CD4-positive, alpha-beta T cell treated with Interleukin-21 for 1 hour (primary cell): ENCODE measurements around the gene VPS13D.

Experiments used
- DNase-seq: peaks from one replicate; pipeline ENCODE4 v3.0.0-alpha.2; 2020

VPS13D gene

DNA sequence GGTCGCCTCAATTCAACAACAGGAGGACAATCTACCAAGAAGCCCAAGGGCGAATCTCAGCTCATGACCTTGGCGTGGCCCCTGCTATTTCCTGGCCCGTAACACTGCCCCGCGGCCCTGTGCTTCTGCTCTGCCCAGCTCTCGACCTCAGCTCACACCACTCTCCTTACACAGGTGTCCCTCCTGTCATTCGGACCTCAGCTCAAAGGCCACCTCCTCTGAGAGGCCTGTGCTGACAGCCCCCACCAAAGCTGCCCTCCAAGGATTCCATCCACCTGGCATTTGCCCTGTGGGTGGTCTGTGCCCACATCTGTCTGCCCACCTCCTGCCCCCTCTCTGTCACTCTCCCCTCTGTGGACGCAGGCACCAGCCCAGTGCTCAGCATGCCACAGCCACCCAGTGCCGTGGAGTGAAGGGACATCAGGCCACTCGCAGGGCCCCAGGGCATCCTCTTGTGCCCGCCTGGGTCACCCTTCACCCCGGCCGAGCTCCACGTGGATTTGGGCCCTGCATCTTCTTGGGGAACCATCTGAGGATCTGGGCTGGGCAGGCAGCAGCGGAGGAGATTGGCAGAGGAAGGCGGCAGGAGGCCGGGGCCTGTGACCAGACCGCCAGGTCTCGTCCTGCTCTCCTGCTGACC is 317.9 kb downstream of the VPS13D start:
- no peak for DNase-seq

DNA sequence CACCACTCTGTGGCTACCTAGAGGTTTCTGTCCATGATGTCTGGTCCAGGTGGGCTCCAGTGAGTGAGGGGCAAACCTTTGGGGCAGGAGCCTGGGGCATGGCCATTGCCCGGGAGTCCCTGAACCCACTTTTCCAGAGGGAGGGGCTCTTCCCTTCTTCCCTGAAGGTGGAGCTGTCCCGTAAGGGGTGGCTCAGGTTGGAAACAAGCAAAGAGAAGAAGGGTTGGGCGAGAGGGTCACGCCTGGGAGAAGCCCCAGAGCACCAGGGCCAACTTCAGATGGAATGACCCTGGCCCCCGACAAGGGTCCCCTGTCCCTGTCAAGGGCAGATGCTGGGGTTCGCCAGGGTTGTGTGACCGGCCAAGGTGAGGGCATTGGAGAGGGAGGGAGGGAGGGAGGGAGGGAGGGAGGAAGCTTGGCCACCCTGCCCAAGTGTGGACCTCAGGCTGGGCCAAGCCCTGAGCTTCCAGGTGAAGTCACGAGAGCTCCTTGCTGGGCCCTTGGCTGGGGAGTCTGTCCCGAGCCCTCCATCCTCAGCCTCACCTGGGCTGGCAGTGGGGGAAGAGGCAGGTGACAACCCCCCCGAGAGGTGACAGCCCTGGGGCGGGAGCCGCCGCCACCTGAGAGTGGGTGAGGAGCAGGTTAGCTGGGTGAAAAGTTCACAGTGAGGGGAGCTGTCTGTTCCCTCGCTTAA is 318.6 kb downstream of the VPS13D start:
- DNase-seq, result no peak

DNA sequence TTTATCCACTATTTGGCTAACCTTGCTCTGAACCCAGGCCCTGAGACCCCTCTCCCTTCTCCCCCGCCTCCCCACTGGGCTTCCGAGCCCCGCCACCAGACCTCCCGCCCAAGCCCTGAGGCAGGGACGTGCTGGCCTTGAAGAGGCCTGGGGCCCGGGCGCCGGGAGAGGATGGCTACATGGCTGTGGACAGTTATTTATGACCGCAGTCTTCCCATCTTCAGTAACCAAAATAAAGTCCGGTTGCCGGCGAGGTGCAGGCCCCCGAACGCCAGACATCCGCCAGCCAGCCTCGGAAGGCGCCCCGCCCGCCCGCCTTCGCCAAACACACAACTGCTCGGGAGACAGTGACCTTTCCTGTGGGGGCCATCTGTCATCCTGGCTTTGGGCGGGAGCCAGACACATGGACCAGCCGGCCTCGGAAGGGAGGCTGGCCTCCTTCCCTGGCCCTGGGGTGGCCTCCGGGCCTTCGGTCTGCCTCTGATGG is 319.2 kb downstream of the VPS13D start:
- DNase-seq, result no peak

DNA sequence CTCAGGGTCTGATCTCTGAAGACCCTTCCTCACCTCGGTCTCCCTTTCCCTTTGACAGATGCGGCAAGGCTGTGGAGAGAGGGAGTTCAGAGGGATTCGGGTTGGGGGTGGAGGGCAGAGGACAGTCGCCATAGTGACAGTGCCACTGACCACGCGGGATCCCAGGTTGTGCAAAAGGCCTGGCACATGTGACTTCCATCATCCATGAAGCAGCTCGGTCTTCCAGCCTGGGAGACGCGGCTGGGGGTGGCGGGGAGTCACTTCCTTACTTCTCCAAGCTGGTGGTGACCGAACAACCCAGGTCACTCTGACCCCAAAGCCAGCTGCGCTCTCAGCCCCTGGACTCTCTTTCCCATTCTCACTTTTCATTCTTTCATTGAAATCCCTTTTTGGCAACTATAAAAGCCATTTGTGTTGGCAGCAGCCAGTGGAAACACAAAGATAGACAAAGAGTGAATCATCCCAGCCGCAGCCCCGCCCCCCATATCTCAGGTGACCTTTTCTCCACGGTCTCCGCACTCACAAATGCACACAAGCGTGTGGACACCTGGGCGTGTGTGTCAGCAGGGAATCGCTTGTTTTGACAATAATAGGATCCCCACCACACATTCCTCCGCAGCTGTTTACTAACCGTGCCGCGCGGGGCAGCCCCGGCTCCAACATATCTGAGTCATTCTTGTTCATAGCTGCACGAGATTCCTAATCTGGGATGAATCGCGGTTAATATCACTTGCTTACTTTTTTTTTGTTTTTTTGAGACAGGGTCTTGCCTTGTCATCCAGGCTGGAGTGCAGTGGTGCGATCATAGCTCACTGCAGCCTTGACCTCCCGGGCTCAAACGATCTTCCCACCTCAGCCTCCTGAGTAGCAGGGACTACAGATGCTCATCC is 319.9 kb downstream of the VPS13D start:
- DNase-seq, result no peak

DNA sequence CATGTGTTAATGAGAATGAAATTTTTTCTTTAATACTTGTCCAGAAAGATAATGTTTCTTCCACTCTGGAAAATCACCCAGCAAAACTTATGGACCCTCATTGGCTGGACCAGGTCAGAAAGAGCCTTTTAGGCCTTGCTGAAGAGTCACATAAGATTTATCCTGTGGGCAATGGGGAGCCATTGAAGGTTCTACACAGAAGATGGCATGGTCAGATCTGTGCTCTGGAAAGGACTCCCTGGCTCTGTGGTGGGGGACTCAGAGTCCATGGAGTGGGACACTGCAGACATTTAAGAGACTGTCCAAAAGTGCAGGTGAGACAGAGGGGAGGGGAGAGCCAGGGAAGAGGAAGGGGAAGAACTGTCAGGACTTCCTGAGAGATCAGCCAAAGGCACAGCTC is 321.8 kb downstream of the VPS13D start:
- no peak for DNase-seq

DNA sequence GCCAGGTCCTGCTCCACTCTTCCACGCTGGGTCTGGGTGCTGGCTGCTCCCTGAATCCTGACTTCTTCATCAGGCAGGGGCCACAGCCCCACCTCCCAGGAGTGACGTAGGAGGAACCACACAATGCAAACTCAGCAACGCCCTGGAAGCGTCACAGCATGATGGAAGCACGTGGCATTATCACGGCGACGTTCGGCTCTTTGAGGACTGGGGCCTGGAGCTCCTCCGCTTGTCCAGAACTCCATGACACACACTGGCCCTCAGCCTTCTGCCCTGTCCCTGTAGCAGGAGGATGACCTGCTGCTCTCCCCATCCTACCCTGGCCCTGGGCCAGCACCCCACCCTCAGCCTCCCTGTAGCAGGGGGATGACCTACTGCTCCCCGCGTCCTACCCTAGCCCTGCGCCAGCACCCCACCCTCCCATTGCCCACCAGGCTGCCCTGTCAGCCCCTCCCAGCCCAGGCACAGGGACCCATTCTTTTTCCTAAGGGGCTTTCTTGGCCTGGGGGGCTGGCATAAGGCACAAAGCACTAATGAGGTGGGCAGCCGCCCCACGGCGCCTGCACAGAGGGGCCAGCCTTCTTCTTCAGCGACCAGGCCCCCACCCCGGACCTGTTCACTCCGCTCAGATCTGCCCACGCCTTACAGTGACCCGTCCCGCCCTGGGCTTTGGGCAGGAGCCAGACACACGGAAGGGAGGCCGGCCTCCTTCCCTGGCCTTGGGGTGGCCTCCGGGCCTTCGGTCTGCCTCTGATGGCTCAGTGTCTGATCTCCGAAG is 322.5 kb downstream of the VPS13D start:
- no peak for DNase-seq

DNA sequence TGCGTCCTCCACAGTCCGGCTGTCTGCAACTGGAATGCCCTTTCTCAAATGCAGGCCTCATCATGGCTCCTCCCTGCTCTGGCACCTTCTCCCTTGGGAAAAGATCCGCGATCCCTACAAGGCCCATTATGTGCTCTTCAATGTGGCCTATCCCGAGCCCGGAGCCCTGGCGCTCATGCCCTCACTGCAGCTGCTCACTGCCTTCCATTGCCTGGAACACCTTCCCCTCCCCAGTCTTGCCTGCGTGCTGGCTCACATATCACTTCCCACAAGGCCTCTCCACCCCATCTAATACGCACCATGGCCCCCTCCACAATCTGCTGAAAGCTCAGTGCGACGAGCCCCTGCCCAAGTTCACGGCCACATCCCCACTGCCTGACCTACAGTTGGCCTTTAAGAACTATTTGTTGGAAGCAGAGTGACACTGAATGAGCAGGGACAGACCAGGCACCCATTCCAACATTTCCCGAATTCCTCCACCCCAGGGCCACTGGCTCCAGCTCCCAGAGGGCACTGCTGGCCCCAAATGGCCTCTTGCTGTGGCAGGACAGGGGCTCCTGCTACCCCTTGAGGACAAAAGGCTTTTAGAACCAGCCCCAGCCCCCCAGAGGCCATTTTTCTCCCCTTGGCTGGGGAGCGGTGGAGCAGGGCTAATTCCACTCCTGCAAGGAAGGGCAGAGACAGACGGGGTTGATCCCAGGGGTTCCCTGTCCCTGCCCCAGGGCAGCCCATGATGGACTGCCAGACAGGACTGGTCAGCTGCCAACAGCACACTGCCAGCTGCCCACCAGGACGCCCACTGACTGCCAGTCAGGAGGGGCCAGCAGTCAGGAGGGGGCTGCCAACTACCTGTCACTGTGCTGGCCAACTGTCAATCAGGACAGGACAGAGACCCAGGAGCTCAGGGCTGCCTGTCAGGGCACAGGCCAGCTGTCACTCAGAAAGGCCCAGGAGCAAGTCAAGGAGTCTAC is 323.4 kb downstream of the VPS13D start:
- DNase-seq, result no peak

DNA sequence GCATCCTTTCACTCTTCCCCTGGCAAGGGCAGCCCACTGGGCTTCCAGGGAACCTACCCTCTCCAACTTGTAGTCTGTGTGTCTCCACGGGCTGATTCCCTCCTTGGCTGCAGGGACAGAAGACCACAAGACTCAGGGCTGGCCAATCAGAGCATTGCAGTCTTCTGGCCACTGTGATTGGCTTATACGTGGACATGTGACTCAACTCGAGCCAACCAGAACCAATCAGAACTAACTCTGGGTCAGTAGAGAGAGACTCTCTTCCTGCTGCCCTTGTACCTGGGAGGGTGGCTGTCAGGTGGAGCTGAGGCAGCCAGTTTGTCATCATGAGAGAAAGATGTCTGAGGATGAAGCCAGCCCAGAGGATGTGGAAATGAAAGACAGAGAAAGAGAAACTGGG is 324.1 kb downstream of the VPS13D start:
- DNase-seq, result no peak

DNA sequence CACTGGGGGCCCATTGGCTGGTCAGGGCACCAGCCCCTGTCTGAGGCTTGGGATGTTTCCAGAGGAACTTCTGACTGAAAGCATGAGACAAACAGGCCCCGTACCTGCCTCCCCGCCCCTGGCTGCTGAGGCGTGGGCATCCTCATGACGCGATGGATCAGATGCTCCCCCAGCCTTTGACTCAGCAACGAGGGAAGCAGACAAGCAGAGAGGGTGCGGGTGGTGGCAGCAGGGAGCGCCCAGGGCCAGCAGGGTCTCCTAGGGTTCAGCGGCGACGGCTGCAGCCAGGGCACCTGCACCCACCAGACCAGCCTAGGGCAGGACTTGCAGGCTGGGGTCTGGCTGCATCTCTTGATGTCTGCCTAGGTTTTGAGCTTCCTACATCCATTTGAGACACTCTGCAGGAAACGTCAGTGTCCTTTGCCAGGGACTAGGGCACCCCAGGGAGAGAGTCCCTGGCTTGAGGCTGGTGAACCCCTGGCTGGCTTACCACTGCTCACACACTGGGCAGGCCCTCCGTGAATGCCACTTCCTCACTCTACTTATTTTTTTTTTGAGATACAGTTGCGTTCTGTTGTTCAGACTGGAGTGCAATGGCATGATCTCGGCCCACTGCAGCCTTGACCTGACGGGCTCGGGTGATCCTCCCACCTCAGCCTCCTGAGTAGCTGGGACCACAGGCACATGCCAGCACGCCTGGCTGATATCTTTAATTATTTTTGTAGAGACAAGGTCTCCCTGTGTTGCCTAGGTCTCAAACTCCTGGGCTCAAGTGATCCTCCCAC is 324.9 kb downstream of the VPS13D start:
- no peak for DNase-seq

DNA sequence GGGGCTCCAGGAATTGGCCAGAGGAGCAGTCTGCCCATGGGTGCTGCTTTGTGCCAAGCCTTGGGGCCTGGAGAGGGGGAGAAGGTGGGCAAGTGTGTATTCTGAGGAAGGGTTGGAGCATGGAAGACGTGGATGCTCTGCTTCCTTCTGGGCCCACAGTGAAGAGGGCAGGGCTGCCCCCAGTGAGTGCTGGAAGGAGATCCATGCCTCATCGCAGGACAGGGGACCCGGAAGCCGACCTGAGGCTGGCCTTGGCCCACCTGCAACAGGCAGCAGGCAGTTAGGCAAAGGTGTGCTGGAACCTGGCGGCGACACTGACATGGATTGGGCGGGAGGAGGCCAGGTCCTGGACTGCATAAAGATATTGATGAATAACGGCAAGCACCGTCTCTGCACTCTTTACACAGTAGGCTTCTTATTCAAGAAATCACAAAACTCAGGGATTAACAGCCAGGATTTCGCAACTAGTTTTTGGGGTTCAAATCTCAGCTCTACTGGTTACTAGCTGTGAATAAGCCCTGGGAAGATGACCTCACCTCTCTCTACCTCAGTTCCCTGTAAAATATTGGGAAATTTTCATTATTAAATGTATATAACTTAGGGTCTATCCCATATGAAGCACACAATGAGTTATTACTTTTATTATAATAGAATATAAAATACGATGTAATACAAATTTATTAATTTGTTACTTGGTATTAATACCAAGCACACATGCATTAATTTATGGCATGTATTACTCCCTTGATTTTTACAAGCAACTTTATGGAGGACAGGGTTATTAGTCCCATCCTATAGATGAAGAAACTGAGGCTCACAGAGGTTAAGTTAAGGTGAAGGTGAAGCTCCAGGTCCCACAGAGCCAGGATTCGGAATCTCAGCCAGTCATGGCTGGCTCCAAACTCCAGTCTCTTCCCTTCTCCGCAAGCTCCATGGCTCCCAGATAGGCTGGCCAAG is 325.9 kb downstream of the VPS13D start:
- no peak for DNase-seq

DNA sequence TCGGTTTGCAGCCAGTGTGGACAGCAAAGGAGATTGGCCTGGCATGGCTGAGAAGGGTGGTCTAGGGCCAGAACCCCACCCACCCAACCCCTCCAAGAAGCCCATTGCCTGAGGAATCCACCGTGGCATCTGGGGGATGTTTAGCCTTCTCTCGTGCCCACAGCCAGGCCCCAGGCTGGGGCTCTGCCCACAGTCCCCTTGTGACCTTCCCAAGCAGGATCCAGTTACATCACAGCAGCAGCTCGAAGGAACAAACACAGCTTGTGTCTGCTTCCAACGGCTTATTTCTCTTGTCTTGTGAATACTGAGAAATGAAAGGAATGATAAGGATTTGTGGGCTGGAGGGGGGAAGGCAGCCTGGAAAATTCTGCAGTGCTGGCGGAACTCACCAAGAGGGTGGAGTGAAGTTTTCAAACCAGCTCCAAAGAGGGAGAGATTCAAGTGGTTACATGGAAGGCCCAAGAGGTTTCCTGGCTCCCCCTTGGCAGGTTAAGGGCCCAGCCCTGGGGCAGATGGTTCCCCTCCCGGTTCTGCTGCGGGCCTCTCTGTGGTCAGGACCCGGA is 326.6 kb downstream of the VPS13D start:
- no peak for DNase-seq

DNA sequence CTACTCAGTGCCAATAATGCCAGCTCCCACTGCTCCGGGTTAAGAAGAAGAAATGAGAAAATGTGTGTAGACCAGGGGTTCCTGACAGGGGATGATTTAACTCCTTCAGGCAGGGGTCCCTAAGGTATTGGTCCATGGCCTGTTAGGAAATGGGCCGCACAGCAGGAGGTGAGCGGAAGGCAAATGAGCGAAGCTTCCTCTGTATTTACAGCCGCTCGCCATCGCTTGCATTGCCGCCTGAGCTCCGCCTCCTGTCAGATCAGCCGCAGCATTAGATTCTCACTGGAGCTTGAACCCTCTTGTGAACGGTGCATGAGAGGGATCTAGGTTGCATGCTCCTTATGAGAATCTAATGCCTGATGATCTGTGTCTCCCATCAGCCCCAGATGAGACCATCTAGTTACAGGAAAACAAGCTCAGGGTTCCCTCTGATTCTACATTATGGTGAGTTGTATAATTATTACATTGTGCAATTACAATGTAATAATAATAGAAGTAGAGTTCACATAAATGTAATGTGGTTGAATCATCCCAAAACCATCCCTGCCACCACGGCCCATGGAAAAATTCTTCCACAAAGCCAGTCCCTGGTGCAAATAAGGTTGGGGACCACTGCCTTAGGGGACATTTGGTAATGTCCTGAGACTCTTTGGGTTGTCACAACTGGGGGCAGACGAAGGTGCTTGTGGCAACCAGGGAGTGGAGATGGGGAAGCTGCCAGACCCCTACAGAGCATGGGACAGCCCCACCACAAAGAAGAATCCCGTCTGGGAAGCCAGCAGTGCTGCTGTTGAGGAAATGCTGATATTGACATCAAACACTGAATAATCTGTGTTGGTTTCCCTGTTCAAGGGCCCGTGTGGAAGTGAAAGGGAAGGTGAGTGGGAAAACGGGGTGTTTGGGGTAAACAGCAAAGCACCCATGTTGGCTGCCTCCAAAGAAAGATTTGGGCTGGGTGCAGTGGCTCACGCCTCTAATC is 327.4 kb downstream of the VPS13D start:
- no peak for DNase-seq

DNA sequence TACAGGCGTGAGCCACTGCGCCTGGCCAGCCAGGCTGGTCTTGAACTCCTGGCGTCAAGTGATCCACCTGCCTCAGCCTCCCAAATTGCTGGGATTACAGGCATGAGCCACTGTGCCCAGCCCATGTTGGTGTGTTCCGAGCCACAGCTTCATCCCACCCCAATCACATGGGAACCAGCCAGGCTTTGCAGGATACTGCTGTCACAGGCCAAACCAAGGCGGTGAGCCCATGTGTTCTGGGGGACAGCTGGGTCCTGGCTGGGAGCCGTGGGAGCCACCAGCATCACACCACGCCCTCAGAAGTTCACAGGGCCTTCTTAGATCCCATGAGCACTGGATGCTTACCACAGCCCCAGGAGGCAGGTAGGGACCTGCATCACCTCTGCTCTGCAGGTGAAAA is 331.3 kb downstream of the VPS13D start:
- no peak for DNase-seq
